Liver (tissue), 3 donors: ENCODE data around the gene GNLY.

Source experiments
- EGR1 ChIP-seq, 2 donors: IDR thresholded peaks; 2 replicates each; pipeline ENCODE4 v1.6.1; 2016 to 2018; ENCODE audit warnings: antibody characterized with exemption in 2 of 2, low read depth in 2 of 2
- FOXA1 ChIP-seq: IDR thresholded peaks from 2 replicates; pipeline ENCODE4 v1.6.1; 2016; ENCODE audit warnings: antibody characterized with exemption
- HNF4G ChIP-seq: IDR thresholded peaks from 2 replicates; pipeline ENCODE4 v1.6.1; 2016; ENCODE audit warnings: antibody characterized with exemption
- JUND ChIP-seq, 2 donors: IDR thresholded peaks; 2 replicates each; pipeline ENCODE4 v1.6.1; 2016; ENCODE audit warnings: antibody characterized with exemption in 2 of 2
- RAD21 ChIP-seq, 2 donors: IDR thresholded peaks; 2 replicates each; pipeline ENCODE4 v1.6.1; 2016; ENCODE audit warnings: antibody characterized with exemption in 2 of 2, mild to moderate bottlenecking in 2 of 2
- RXRA ChIP-seq, 2 donors: IDR thresholded peaks; 2 replicates each; pipeline ENCODE4 v1.6.1; 2017 to 2018; ENCODE audit warnings: antibody characterized with exemption in 2 of 2, mild to moderate bottlenecking in 1 of 2
- SP1 ChIP-seq: IDR thresholded peaks from 2 replicates; pipeline ENCODE4 v1.6.1; 2018; ENCODE audit warnings: antibody characterized with exemption, mild to moderate bottlenecking
- TAF1 ChIP-seq: conservative IDR thresholded peaks from 2 replicates; pipeline ENCODE4 v1.6.1; 2016; ENCODE audit warnings: antibody characterized with exemption, mild to moderate bottlenecking
- YY1 ChIP-seq: IDR thresholded peaks from 2 replicates; pipeline ENCODE4 v1.6.1; 2016; ENCODE audit warnings: antibody characterized with exemption, mild to moderate bottlenecking
- TF ChIP-seq, protein P1 (sequence below): fragments of 150-350 bp; IDR thresholded peaks from 2 replicates; pipeline ENCODE4 v1.5.1; 2017; ENCODE audit warnings: improper control_type of control experiment, low read depth, low read length; ENCODE audit not compliant: missing input control
- TF ChIP-seq, protein P2 (sequence below): IDR thresholded peaks from 2 replicates; pipeline ENCODE4 v1.6.1; 2016; ENCODE audit warnings: antibody characterized with exemption, mild to moderate bottlenecking
- donor health status: healthy.
- donor health status: healthy.

DNA sequence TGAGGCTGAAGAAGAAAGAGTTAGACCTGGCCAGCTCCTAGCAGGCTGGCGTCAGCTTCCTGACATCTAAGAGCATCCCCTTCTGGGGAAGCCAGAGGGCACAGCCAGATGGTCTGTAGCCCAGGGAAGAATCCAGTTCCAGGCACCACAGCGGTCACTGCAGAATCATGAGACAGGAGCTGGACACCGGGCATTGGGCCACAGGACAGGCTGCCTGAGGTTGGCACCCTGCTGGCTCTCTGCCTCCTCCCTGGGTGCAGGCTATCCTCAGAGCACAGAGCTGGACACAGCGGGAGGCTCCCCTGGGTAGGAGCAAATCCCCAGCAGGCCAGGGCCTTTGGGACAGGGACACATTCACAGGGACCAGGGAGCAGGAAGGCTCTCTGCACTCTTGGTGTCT lies 39.9 kb downstream of the GNLY start:
- TF ChIP-seq HNF4G (no peak), TAF1 (no peak), RXRA (IDR thresholded peaks at IDR 0.05) (no peak), SP1 (no peak), EGR1 (IDR thresholded peaks at IDR 0.05; ENCODE audit: low read depth in 2 of 2) (no peak), YY1 (no peak), JUND (IDR thresholded peaks at IDR 0.05) (no peak), RAD21 (IDR thresholded peaks at IDR 0.05) (no peak), FOXA1 (no peak)
- TF ChIP-seq, protein P1, sequence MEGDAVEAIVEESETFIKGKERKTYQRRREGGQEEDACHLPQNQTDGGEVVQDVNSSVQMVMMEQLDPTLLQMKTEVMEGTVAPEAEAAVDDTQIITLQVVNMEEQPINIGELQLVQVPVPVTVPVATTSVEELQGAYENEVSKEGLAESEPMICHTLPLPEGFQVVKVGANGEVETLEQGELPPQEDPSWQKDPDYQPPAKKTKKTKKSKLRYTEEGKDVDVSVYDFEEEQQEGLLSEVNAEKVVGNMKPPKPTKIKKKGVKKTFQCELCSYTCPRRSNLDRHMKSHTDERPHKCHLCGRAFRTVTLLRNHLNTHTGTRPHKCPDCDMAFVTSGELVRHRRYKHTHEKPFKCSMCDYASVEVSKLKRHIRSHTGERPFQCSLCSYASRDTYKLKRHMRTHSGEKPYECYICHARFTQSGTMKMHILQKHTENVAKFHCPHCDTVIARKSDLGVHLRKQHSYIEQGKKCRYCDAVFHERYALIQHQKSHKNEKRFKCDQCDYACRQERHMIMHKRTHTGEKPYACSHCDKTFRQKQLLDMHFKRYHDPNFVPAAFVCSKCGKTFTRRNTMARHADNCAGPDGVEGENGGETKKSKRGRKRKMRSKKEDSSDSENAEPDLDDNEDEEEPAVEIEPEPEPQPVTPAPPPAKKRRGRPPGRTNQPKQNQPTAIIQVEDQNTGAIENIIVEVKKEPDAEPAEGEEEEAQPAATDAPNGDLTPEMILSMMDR, result no peak
- TF ChIP-seq, protein P2, sequence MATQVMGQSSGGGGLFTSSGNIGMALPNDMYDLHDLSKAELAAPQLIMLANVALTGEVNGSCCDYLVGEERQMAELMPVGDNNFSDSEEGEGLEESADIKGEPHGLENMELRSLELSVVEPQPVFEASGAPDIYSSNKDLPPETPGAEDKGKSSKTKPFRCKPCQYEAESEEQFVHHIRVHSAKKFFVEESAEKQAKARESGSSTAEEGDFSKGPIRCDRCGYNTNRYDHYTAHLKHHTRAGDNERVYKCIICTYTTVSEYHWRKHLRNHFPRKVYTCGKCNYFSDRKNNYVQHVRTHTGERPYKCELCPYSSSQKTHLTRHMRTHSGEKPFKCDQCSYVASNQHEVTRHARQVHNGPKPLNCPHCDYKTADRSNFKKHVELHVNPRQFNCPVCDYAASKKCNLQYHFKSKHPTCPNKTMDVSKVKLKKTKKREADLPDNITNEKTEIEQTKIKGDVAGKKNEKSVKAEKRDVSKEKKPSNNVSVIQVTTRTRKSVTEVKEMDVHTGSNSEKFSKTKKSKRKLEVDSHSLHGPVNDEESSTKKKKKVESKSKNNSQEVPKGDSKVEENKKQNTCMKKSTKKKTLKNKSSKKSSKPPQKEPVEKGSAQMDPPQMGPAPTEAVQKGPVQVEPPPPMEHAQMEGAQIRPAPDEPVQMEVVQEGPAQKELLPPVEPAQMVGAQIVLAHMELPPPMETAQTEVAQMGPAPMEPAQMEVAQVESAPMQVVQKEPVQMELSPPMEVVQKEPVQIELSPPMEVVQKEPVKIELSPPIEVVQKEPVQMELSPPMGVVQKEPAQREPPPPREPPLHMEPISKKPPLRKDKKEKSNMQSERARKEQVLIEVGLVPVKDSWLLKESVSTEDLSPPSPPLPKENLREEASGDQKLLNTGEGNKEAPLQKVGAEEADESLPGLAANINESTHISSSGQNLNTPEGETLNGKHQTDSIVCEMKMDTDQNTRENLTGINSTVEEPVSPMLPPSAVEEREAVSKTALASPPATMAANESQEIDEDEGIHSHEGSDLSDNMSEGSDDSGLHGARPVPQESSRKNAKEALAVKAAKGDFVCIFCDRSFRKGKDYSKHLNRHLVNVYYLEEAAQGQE, result no peak
